Measurements from ENCODE around the gene NEU4.

The NEU4 gene

GRCh38 chr2:241810307-241811200 is 1.6 kb downstream of the NEU4 start:
- DNase-seq (ENCODE audit: low spot score in 2 of 2), result no peak
- in situ Hi-C loops (cut with MboI; ENCODE audit: low sequenced_read_pairs), result no loop called here
- Histone ChIP-seq H3K4me1 (no peaks in the 10 kb centered on the region), H3K36me3 (replicated peaks) (no peaks in the 10 kb centered on the region), H3K9me3 (no peaks in the 10 kb centered on the region), H3K27me3 (ENCODE audit: low read depth) (no peaks in the 10 kb centered on the region), H3K4me3 (no peak overlapping the region)

- Histone ChIP-seq H3K27me3 (ENCODE audit: low read depth) (no peaks in the 10 kb centered on the region), H3K4me1 (no peaks in the 10 kb centered on the region), H3K4me3 (no peak overlapping the region), H3K9me3 (no peaks in the 10 kb centered on the region), H3K36me3 (replicated peaks) (no peaks in the 10 kb centered on the region)
- in situ Hi-C loops (cut with MboI; ENCODE audit: low sequenced_read_pairs), result no loop called here
- DNase-seq (ENCODE audit: low spot score in 2 of 2), result no peak
These were observed 2.4 kb downstream of the NEU4 start for GRCh38 chr2:241811201-241811951.

GRCh38 chr2:241811952-241812729 is 3.1 kb downstream of the NEU4 start:
- Histone ChIP-seq H3K36me3 (replicated peaks) (no peaks in the 10 kb centered on the region), H3K9me3 (no peaks in the 10 kb centered on the region), H3K27me3 (ENCODE audit: low read depth) (no peaks in the 10 kb centered on the region), H3K4me3 (no peak overlapping the region), H3K4me1 (no peaks in the 10 kb centered on the region)
- peak in 1 of 2 experiments; percentile 6 for DNase-seq (ENCODE audit: low spot score in 2 of 2)
- in situ Hi-C loops (cut with MboI; ENCODE audit: low sequenced_read_pairs), result no loop called here

DNA sequence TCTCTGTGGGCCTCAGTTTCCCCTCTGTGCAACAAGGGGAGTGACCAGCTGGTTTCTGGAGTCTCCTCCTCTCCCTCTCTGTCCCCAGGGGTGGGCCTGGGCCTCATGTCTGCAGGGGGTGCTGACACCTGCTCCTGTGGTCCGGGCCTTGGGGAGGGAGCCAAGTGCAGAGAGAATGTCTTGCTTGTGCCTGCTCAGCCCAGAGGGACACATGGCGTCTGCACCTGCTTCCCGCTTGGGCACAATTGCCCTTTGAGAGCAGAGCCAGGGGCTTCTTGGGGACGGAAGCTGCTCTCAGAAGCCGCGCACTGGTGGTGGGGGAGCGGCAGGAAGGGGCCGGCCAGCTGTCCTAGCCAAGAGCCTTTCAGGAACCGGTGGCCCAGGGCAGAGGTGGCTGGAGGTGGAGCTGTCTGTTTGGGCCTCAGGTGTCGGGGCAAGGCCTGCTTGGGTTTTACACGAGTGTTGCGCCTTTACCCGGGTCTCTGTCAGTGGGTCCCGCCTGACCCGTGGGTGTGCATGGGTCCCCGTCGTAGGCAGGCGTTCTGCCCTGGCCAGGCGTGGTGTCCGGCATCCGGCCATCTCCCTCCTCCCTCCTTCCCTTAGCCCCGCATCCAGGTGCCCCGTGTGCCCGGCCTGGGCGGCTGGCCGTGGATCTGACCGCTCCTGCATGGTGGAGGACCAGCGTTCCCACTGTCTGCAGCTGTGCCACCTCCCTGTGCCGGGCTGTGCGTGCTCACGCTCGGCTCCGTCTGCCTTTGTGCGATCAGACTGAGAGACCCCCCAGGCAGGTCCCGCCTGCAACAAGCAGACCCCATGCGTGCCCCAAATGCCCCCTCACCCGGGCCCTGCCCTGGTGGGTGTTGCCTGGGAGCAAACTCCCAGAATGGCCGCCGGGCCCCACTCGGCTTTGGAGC is 4.0 kb downstream of the NEU4 start:
- H3K4me1 ChIP-seq, result no peaks in the 10 kb centered on the region
- H3K27me3 ChIP-seq (ENCODE audit: low read depth), result no peaks in the 10 kb centered on the region
- in situ Hi-C loops (cut with MboI; ENCODE audit: low sequenced_read_pairs), result no loop called here
- no peaks in the 10 kb centered on the region for H3K9me3 ChIP-seq
- peak in 1 of 2 experiments; percentile 8 for DNase-seq (ENCODE audit: low spot score in 2 of 2)
- no peak overlapping the region for H3K4me3 ChIP-seq
- no peaks in the 10 kb centered on the region for H3K36me3 ChIP-seq (replicated peaks)

DNA sequence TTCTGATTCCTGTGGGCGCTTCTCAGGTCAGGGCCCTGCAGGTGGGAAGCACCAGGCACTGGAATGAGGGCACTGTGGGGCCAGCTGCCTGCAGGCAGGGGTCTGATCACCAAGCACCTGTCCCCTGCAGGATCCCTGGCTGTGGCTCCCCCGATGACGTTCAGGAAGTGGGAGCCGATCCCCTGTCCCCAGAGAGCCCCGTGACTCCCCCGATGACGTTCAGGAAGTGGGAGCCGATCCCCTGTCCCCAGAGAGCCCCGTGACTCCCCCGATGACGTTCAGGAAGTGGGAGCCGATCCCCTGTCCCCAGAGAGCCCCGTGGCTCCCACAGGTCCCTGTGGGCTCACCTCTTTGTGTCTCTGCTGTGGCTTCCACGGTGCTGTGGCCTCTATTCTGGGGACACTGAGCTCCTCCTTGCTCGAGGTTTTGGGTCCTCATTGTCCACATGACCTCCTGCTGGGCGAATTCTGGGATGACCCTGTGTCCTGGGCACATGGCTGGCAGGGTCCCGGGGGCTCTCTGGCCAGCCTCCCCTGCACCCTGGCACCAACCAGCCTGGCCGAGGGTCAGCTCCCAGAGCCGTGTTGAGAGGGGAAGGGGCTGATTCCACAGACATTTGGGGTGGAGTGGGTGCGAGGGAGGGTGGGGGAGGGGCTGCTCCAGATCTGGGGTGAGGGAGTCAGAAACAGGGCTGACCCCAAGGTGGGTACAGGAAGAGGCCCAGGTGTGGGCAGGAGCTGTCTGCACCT is 4.8 kb downstream of the NEU4 start:
- in situ Hi-C loops (cut with MboI; ENCODE audit: low sequenced_read_pairs), result no loop called here
- H3K9me3 ChIP-seq, result no peaks in the 10 kb centered on the region
- H3K4me3 ChIP-seq, result no peak overlapping the region
- no peaks in the 10 kb centered on the region for H3K4me1 ChIP-seq
- H3K27me3 ChIP-seq (ENCODE audit: low read depth), result no peaks in the 10 kb centered on the region
- H3K36me3 ChIP-seq (replicated peaks), result no peaks in the 10 kb centered on the region
- no peak for DNase-seq (ENCODE audit: low spot score in 2 of 2)

- no peaks in the 10 kb centered on the region for H3K36me3 ChIP-seq (replicated peaks)
- no peak overlapping the region for H3K4me3 ChIP-seq
- no peaks in the 10 kb centered on the region for H3K9me3 ChIP-seq
- in situ Hi-C loops (cut with MboI; ENCODE audit: low sequenced_read_pairs), result no loop called here
- no peaks in the 10 kb centered on the region for H3K4me1 ChIP-seq
- no peaks in the 10 kb centered on the region for H3K27me3 ChIP-seq (ENCODE audit: low read depth)
- no peak for DNase-seq (ENCODE audit: low spot score in 2 of 2)
These were observed 5.3 kb downstream of the NEU4 start for GRCh38 chr2:241814393-241814642.

- no peaks in the 10 kb centered on the region for H3K27me3 ChIP-seq (ENCODE audit: low read depth)
- no peaks in the 10 kb centered on the region for H3K9me3 ChIP-seq
- DNase-seq (ENCODE audit: low spot score in 2 of 2), result peak in 1 of 2 experiments; percentile 7
- in situ Hi-C loops (cut with MboI; ENCODE audit: low sequenced_read_pairs), result no loop called here
- H3K4me3 ChIP-seq, result no peak overlapping the region
- no peaks in the 10 kb centered on the region for H3K4me1 ChIP-seq
- H3K36me3 ChIP-seq (replicated peaks), result no peaks in the 10 kb centered on the region
These were observed 5.9 kb downstream of the NEU4 start for GRCh38 chr2:241814643-241815476.

- H3K27me3 ChIP-seq (ENCODE audit: low read depth), result no peaks in the 10 kb centered on the region
- in situ Hi-C loops (cut with MboI; ENCODE audit: low sequenced_read_pairs), result no loop called here
- no peaks in the 10 kb centered on the region for H3K4me1 ChIP-seq
- no peak for DNase-seq (ENCODE audit: low spot score in 2 of 2)
- no peaks in the 10 kb centered on the region for H3K36me3 ChIP-seq (replicated peaks)
- H3K4me3 ChIP-seq, result no peak overlapping the region
- no peaks in the 10 kb centered on the region for H3K9me3 ChIP-seq
These were observed 6.8 kb downstream of the NEU4 start for GRCh38 chr2:241815477-241816430.

- Histone ChIP-seq H3K9me3 (no peaks in the 10 kb centered on the region), H3K4me3 (no peak overlapping the region), H3K4me1 (no peaks in the 10 kb centered on the region), H3K36me3 (replicated peaks) (no peaks in the 10 kb centered on the region), H3K27me3 (ENCODE audit: low read depth) (no peaks in the 10 kb centered on the region)
- no peak for DNase-seq (ENCODE audit: low spot score in 2 of 2)
- in situ Hi-C loops (cut with MboI; ENCODE audit: low sequenced_read_pairs), result no loop called here
These were observed 7.6 kb downstream of the NEU4 start for GRCh38 chr2:241816431-241817121.

DNA sequence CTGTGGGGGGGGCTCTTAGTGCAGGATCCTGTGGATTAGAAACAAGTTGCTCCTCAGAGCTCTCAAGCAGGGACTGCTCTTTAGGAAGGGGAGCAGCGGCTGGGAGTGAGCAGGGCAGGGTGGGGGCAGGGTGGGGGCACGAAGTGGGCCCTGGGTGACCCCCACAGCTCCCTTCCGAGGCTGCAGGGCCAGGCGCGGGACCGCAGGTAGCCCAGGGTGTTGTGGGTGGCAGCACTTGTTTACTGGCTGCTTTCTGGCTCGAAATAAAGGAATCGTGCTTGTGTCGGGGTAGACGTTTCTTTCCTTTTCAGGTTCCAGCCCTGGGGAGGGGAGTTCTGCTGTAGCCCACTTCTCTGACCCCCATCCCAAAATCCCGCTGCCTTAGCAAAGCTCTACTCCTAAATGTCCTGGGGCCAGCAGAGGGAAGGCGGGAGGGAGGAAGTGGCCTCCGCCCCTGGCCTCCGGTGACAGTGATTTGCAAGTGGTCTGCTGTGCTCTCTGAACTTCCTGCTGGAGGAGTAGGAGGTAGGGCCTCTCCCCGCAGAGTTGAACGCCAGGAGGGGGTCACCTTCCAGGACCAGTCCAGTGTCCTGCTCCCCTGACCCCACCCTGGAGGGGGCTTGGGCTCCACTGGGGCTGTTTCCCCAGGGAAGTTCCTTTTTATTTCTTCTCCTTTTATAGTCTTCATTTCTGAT is 8.3 kb downstream of the NEU4 start:
- no peak overlapping the region for H3K4me3 ChIP-seq
- H3K9me3 ChIP-seq, result no peaks in the 10 kb centered on the region
- in situ Hi-C loops (cut with MboI; ENCODE audit: low sequenced_read_pairs), result no loop called here

More for the DNA sequence above, 8.3 kb downstream of the NEU4 start:
- Histone ChIP-seq H3K4me1 (no peaks in the 10 kb centered on the region), H3K36me3 (replicated peaks) (no peaks in the 10 kb centered on the region), H3K27me3 (ENCODE audit: low read depth) (no peaks in the 10 kb centered on the region)
- peak in 1 of 2 experiments; percentile 7 for DNase-seq (ENCODE audit: low spot score in 2 of 2)

Data from HAP-1 (cell line).